Smooth muscle cell (in vitro differentiated cells): ENCODE results near the gene TSKU. TPM values are rescaled to one million over a fixed set of nuclear protein-coding genes. Genes with fewer than 3 reads are reported as not detected.

ENCODE experiments used
- DNase-seq: peaks from one replicate; lab custom pipeline; 2025; ENCODE audit not compliant: unreplicated experiment; lab: John Stamatoyannopoulos, UW
- H2AFZ ChIP-seq: fragments of 200-600 bp; sonication (generic); 2 replicates; pipeline ENCODE4 v1.6.0; 2016; ENCODE audit warnings: antibody characterized with exemption, low read depth, mild to moderate bottlenecking
- H3F3A ChIP-seq: fragments of 200-600 bp; sonication (generic); 2 replicates; pipeline ENCODE4 v1.6.0; 2017; ENCODE audit warnings: antibody characterized with exemption, low read depth
- H3K27ac ChIP-seq: fragments of 200-600 bp; sonication (generic); 2 replicates; pipeline ENCODE4 v1.5.1; 2016; ENCODE audit warnings: low read depth, mild to moderate bottlenecking
- H3K27me3 ChIP-seq: fragments of 200-600 bp; sonication (generic); 2 replicates; pipeline ENCODE4 v1.6.1; 2016; ENCODE audit warnings: low read depth, mild to moderate bottlenecking
- H3K36me3 ChIP-seq: fragments of 200-600 bp; sonication (generic); 2 replicates; pipeline ENCODE4 v1.5.1; 2016; ENCODE audit warnings: low read depth
- H3K4me1 ChIP-seq: fragments of 200-600 bp; sonication (generic); 2 replicates; pipeline ENCODE4 v1.5.1; 2016; ENCODE audit warnings: low read depth
- H3K4me2 ChIP-seq: fragments of 200-600 bp; sonication (generic); 2 replicates; pipeline ENCODE4 v1.6.0; 2016; ENCODE audit warnings: mild to moderate bottlenecking
- H3K4me3 ChIP-seq: fragments of 200-600 bp; sonication (generic); 2 replicates; pipeline ENCODE4 v1.5.1; 2016; ENCODE audit warnings: mild to moderate bottlenecking
- H3K79me2 ChIP-seq: fragments of 200-600 bp; sonication (generic); 2 replicates; pipeline ENCODE4 v1.6.0; 2016; ENCODE audit warnings: low read depth, mild to moderate bottlenecking
- H3K9ac ChIP-seq: fragments of 200-600 bp; sonication (generic); 2 replicates; pipeline ENCODE4 v1.6.0; 2016; ENCODE audit warnings: low read depth
- H3K9me3 ChIP-seq: fragments of 200-600 bp; sonication (generic); replicated peaks from 2 replicates; pipeline ENCODE4 v1.5.1; 2016; ENCODE audit warnings: low read depth
- H4K20me1 ChIP-seq: fragments of 200-600 bp; sonication (generic); 2 replicates; pipeline ENCODE4 v1.6.0; 2016; ENCODE audit warnings: low read depth
- CTCF ChIP-seq: fragments of 200-600 bp; sonication (generic); IDR thresholded peaks from 2 replicates; pipeline ENCODE4 v1.5.1; 2017; ENCODE audit warnings: borderline replicate concordance, mild to moderate bottlenecking, antibody characterized with exemption; ENCODE audit not compliant: insufficient read depth, poor library complexity, severe bottlenecking
- WGBS: methylation state at CpG from one replicate; pipeline ENCODE4 v1.1.7; 2016; ENCODE audit warnings: low lambda C conversion rate; 5-methylcytosine and 5-hydroxymethylcytosine counted together
- polyA plus RNA-seq: library from polyadenylated mRNA; unstranded; fragments of >200 nt; fragmentation: Nextera tagmentation; extraction: Ambion mirVana; gene quantifications from 2 replicates; pipeline ENCODE4 v1.2.1, GENCODE V29; 2016
- total RNA-seq: library from RNA; depleted of rRNA; stranded (reverse); fragments of >200 nt; gene quantifications from 2 replicates; pipeline ENCODE4 v1.2.3, GENCODE V29; 2014

The TSKU gene
- total and polyA plus RNA-seq, 2 experiments from 2014 or later = 75.2 to 144 TPM

DNA sequence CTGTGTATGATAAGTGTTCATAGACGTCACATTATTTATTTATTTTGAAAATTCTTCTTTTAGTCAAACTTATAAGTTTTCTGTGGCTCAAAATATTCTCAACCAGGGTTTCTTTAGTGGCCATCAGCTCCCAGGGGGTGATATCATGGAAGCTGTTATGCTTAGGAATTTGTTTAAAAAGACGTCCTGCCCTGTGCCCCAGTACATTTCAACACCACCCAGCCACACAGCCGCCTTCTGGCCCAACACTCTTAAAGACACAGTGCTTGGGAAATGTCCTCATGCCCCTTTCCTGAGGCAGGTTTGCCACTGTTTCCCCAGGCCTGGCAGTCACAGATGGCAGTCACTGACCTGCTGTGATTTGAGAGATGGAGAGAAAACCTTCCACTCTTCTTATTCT, 19.9 kb downstream of the TSKU start:
- H3F3A ChIP-seq = peaks cover 4% of the 10 kb centered on the region
- H3K36me3 ChIP-seq = no peaks in the 10 kb centered on the region
- no peak overlapping the region for H3K4me3 ChIP-seq
- TF ChIP-seq CTCF = no peak
- no peaks in the 10 kb centered on the region for H3K27me3 ChIP-seq
- H3K9ac ChIP-seq = peak overlapping the region; percentile 72
- H2AFZ ChIP-seq = no peak overlapping the region
- DNase-seq = no peak
- peaks cover 5% of the 10 kb centered on the region for H3K79me2 ChIP-seq
- no peaks in the 10 kb centered on the region for H3K9me3 ChIP-seq
- peaks cover 60% of the 10 kb centered on the region for H3K4me1 ChIP-seq
- peak overlapping the region; percentile 76 for H3K4me2 ChIP-seq
- WGBS = 13% methylated on average over 3 of the region's 3 CpGs
- H4K20me1 ChIP-seq = peaks cover 9% of the 10 kb centered on the region
- H3K27ac ChIP-seq = peak overlapping the region; percentile 93

DNA sequence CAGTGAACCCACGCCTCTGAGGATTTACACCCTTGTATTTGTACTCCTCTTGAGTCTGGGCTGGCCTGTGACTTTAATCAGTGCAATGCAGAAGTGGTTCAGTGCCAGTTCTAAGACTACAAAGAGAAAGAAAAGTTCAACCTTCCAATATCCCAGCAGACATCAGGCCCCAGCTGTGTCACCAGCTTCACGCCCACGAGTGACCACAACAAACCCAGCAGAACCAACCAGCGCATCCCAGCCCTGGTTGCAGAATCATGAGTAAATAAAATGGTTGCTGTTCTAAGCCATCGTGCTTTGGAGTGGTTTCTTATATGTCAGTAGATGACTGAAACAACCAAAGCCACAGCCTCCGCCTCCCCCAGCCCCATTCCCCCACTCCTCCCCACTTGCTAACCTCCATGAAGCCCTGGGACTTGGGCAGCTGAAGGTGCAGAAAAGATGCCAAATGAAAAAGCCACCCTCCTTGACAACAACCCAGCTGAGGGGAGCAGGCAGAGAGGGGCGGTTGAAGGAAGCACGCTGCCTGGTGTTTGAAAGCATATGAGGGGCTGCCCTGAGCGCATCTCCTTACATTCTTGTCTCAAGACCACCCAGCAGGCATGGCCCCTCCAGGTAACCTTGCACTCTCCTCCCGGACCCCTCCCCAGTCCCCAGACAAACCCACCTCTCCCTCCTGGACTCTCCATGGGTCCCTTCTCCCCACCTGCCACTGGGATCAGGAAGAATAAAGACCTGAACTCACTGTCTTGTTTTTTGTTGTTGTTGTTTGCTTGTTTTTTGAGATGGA, 20.9 kb downstream of the TSKU start:
- peaks cover 56% of the 10 kb centered on the region for H3K4me1 ChIP-seq
- no peak overlapping the region for H2AFZ ChIP-seq
- no peak for DNase-seq
- no peak overlapping the region for H3K4me3 ChIP-seq
- H4K20me1 ChIP-seq = no peaks in the 10 kb centered on the region
- peaks cover 5% of the 10 kb centered on the region for H3K79me2 ChIP-seq
- H3K4me2 ChIP-seq = peak overlapping the region; percentile 76
- H3F3A ChIP-seq = peaks cover 4% of the 10 kb centered on the region
- no peaks in the 10 kb centered on the region for H3K36me3 ChIP-seq
- no peaks in the 10 kb centered on the region for H3K9me3 ChIP-seq
- peak overlapping the region; percentile 72 for H3K9ac ChIP-seq
- 49% methylated on average over 10 of the region's 10 CpGs for WGBS
- H3K27ac ChIP-seq = peak overlapping the region; percentile 93
- no peaks in the 10 kb centered on the region for H3K27me3 ChIP-seq
- no peak for TF ChIP-seq CTCF

- no peaks in the 10 kb centered on the region for H3K79me2 ChIP-seq
- no peak for DNase-seq
- H3K4me2 ChIP-seq = no peak overlapping the region
- peaks cover 49% of the 10 kb centered on the region for H3K4me1 ChIP-seq
- no peaks in the 10 kb centered on the region for H3K9me3 ChIP-seq
- TF ChIP-seq CTCF = no peak
- no peaks in the 10 kb centered on the region for H4K20me1 ChIP-seq
- H3K27me3 ChIP-seq = no peaks in the 10 kb centered on the region
- WGBS = 27% methylated on average over 8 of the region's 8 CpGs
- peaks cover 4% of the 10 kb centered on the region for H3F3A ChIP-seq
- H3K27ac ChIP-seq = peak overlapping the region; percentile 93
- H3K9ac ChIP-seq = no peak overlapping the region
- H3K4me3 ChIP-seq = no peak overlapping the region
- H2AFZ ChIP-seq = no peak overlapping the region
- no peaks in the 10 kb centered on the region for H3K36me3 ChIP-seq
Measured at GRCh38 chr11:76805206-76805913, 22.2 kb downstream of the TSKU start.
